Astrocyte of the spinal cord (primary cell): ENCODE measurements around the gene SLC13A5.

Experiments used
- DNase-seq: peaks from one replicate; pipeline ENCODE4 v3.0.0; 2011; ENCODE audit warnings: low read depth, low spot score
- H3K4me3 ChIP-seq: 2 replicates; pipeline ENCODE4 v1.5.1; 2011; ENCODE audit warnings: low read depth, mild to moderate bottlenecking, low read length, moderate library complexity
- CTCF ChIP-seq: IDR thresholded peaks from 2 replicates; pipeline ENCODE4 v1.5.1; 2012; ENCODE audit warnings: low read depth, mild to moderate bottlenecking, low read length, inconsistent platforms
- in situ Hi-C: cut with HindIII; loops from 2 replicates; pipeline ENCODE4 v1.10.0; 2017; ENCODE audit warnings: low sequenced_read_pairs

The SLC13A5 gene

GRCh38 chr17:6641247-6641863 lies 71.8 kb downstream of the SLC13A5 start:
- no peak for DNase-seq
- peak overlapping the region; percentile 90 for H3K4me3 ChIP-seq
- TF ChIP-seq CTCF = no peak
- in situ Hi-C loops = no loop called here

- H3K4me3 ChIP-seq = peak within 1 kb of the TSS; percentile 90
- in situ Hi-C loops = no loop called here
- DNase-seq = peak; percentile 93
- no peak for TF ChIP-seq CTCF
Measured at GRCh38 chr17:6640536-6641246, 72.5 kb downstream of the SLC13A5 start, which contains the start of the genes KIAA0753 and TXNDC17. KIAA0753 (minus strand) TSS chr17:6640711; CDS start chr17:6635103, 5,608 bp downstream. TXNDC17 (plus strand) TSS chr17:6641060; CDS start chr17:6641083, 23 bp downstream.

GRCh38 chr17:6639586-6640535 lies 73.3 kb downstream of the SLC13A5 start:
- H3K4me3 ChIP-seq = peak overlapping the region; percentile 90
- no peak for TF ChIP-seq CTCF
- peak; percentile 9 for DNase-seq
- in situ Hi-C loops = no loop called here

GRCh38 chr17:6639014-6639585 lies 74.1 kb downstream of the SLC13A5 start:
- no peak for DNase-seq
- in situ Hi-C loops = no loop called here
- TF ChIP-seq CTCF = no peak
- H3K4me3 ChIP-seq = peak overlapping the region; percentile 90

GRCh38 chr17:6638046-6638908 lies 74.9 kb downstream of the SLC13A5 start:
- no peak for DNase-seq
- no peak overlapping the region for H3K4me3 ChIP-seq
- no peak for TF ChIP-seq CTCF
- in situ Hi-C loops = no loop called here
